ENCODE data around the gene TBC1D14. TPM values are rescaled to one million over a fixed set of nuclear protein-coding genes. Genes with fewer than 3 reads are reported as not detected.

The TBC1D14 gene
- total and polyA plus RNA-seq, 9 of the 15 experiments (the other 6 are each of a cell fraction or from before 2014, with no cell fraction given) = 2.1 to 59.6 (median 44.8) TPM

GRCh38 chr4:6893449-6894085 lies 16.1 kb upstream of the TBC1D14 start (continued):
- peak; percentile 72 for TF ChIP-seq MAX (CRISPR knock-in tag; IDR thresholded peaks at IDR 0.05)
- TF ChIP-seq BRD9 (IDR thresholded peaks at IDR 0.05; ENCODE audit: low read depth, partially characterized antibody) = peak; percentile 24
- TF ChIP-seq SMARCE1 (IDR thresholded peaks at IDR 0.05) = peak; percentile 44; the same call in 1 of the 2 replicates
- peak in 1 of 2 experiments; percentile 67; a peak in 1 of 4 replicates for TF ChIP-seq RCOR1 (IDR thresholded peaks at IDR 0.05; ENCODE audit: borderline replicate concordance in 1 of 2, low read depth in 2 of 2, low read length in 2 of 2)
- TF ChIP-seq PHTF2 (CRISPR knock-in tag; IDR thresholded peaks at IDR 0.05) = no peak
- TF ChIP-seq ZNF589 (CRISPR knock-in tag; IDR thresholded peaks at IDR 0.05; ENCODE audit: low read depth) = peak; percentile 78; the same call in 1 of the 2 replicates
- 0 out of 2 replicates have a peak, but pooled peaks have one; percentile 45 for TF ChIP-seq ZNF24 (IDR thresholded peaks at IDR 0.05)
- no peak for TF ChIP-seq TAF7 (tag; IDR thresholded peaks at IDR 0.05)
- TF ChIP-seq HBP1 (CRISPR knock-in tag; IDR thresholded peaks at IDR 0.05) = no peak
- peak; percentile 13; the same call in 1 of the 2 replicates for TF ChIP-seq JUND (IDR thresholded peaks at IDR 0.05; ENCODE audit: borderline replicate concordance, low read depth, low read length)
- TF ChIP-seq JUND (tag; IDR thresholded peaks at IDR 0.05; ENCODE audit: borderline replicate concordance, low read depth, low read length) = peak; percentile 82; the same call in 2 of the 3 replicates
- no peak for TF ChIP-seq ZBTB12 (CRISPR knock-in tag; IDR thresholded peaks at IDR 0.05)
- no peak for TF ChIP-seq GTF2E2 (tag; IDR thresholded peaks at IDR 0.05)
- TF ChIP-seq POU5F1 (IDR thresholded peaks at IDR 0.05; ENCODE audit: borderline replicate concordance, low read depth, low read length, partially characterized antibody) = no peak
- 0 out of 2 replicates have a peak, but pooled peaks have one; percentile 62 for TF ChIP-seq ZNF583 (CRISPR knock-in tag; IDR thresholded peaks at IDR 0.05)
- peak; percentile 84 for TF ChIP-seq NFE2L1 (tag; IDR thresholded peaks at IDR 0.05; ENCODE audit: borderline replicate concordance, low read depth)
- no peak for TF ChIP-seq BMI1 (IDR thresholded peaks at IDR 0.05; ENCODE audit: low read length)
- peak; percentile 74 for TF ChIP-seq ZFX (CRISPR knock-in tag; IDR thresholded peaks at IDR 0.05)
- TF ChIP-seq ZNF316 (IDR thresholded peaks at IDR 0.05) = peak; percentile 93
- peak; percentile 67; the same call in 1 of the 2 replicates for TF ChIP-seq ZNF76 (CRISPR knock-in tag; IDR thresholded peaks at IDR 0.05; ENCODE audit: borderline replicate concordance)
- TF ChIP-seq L3MBTL2 (IDR thresholded peaks at IDR 0.05) = peak; percentile 97
- peak; percentile 36; the same call in 1 of the 2 replicates for TF ChIP-seq DIDO1 (tag; IDR thresholded peaks at IDR 0.05; ENCODE audit: low read depth)
- no peak for TF ChIP-seq SETDB1 (IDR thresholded peaks at IDR 0.05; ENCODE audit: low read length)
- peak in 1 of 2 experiments; percentile 88; a peak in 2 of 4 replicates for TF ChIP-seq ZNF639 (CRISPR knock-in tag; conservative IDR thresholded peaks at IDR 0.05 in 1 of 2, IDR thresholded peaks at IDR 0.05 in 1 of 2)
- TF ChIP-seq NR2C2 (CRISPR knock-in tag; IDR thresholded peaks at IDR 0.05) = no peak
- peak; percentile 68 for TF ChIP-seq NR2C2 (tag; IDR thresholded peaks at IDR 0.05)

All from K562 (cell line).